GM19240 (cell line): Measurements from ENCODE around the gene TNK2.
"Not testable (repeated sequence)": the region's sequence is repeated elsewhere in the genome, so short reads cannot be mapped to it uniquely, and the experiment has no call there.

Experiments
- DNase-seq: peaks from one replicate; pipeline ENCODE4 v3.0.0; 2011; ENCODE audit warnings: low spot score; ENCODE audit not compliant: insufficient read length

TNK2 gene

GRCh38 chr3:195822131-195822696, 86.1 kb downstream of the TNK2 start:
- DNase-seq: no peak

DNA sequence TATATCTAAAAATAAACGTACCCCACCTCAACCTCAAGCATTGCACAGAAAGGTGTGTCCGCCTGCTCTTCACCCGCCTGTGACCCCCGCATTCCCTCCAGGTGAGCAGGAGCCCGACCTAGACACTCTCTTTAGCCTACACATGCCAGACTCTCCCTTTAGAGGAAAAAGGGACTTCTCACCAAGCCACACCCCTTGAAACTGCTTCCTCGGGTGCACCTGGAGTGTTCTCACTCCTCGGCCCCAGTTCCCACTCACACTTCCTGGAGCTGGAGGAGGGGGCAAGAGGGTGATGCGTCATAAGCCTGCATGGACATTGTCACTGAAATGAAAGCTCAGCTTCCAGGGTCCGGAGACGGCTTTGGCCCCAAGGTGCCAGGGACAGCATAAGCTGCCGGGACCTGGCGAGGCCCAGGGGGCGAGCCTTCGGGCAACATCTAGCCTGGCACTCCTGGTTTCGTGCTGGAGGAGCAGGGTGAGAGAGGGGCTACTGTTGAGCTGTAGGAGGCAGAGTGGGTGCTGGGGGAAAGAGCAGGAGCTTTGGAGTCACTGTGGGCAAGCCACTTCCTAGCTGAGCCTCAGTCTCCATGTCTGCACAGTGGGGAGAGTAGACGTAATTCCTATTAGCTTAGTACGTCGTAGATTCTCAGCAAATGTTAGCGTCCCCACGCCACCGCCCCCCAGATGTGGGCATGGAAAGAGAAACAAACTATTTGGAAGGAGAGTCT, 86.8 kb downstream of the TNK2 start:
- DNase-seq: no peak

- no peak for DNase-seq
Measured at GRCh38 chr3:195820901-195821300, 87.5 kb downstream of the TNK2 start.

DNA sequence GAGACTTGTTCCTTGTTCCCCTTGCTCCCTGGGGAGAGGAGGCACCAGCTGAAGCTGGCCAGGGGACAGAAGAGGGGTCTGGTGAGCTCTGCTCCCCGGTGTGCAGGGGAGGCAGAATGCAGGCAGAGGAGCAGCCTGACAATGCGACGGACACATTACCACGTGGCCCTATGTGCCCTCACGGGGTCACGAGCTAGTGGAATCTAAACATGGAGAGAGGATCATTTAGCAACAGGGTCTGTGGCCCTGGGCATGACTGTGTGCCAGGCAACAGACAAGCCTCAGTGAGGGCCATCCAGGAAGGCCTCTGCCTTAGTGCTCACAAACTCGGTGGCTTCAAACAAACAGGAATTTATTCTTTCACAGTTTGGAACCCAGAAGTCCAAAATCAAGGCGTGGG, 88.2 kb downstream of the TNK2 start:
- DNase-seq: no peak

GRCh38 chr3:195818301-195818700, 90.0 kb downstream of the TNK2 start:
- no peak for DNase-seq

- no peak for DNase-seq
Measured at GRCh38 chr3:195817578-195818135, 90.7 kb downstream of the TNK2 start.

GRCh38 chr3:195816276-195816913, 92.0 kb downstream of the TNK2 start:
- DNase-seq: not testable (repeated sequence)

GRCh38 chr3:195815169-195815771, 93.1 kb downstream of the TNK2 start:
- no peak for DNase-seq

GRCh38 chr3:195813916-195814640, 94.3 kb downstream of the TNK2 start:
- DNase-seq: no peak
